ENCODE measurements around the gene RBPJ.

RBPJ gene

GRCh38 chr4:26367811-26368210 is 47.0 kb downstream of the RBPJ start:
- Histone ChIP-seq H3K4me1 (ENCODE audit: insufficient read depth, poor library complexity, severe bottlenecking) (peaks cover 21% of the 10 kb centered on the region), H3K27ac (ENCODE audit: poor library complexity, severe bottlenecking) (no peak overlapping the region), H3K27me3 (ENCODE audit: insufficient read depth, poor library complexity, severe bottlenecking) (no peaks in the 10 kb centered on the region), H3K36me3 (ENCODE audit: low read depth) (peaks cover 8% of the 10 kb centered on the region; the same call in 1 of the 2 replicates), H3K9me3 (ENCODE audit: severe bottlenecking) (no peaks in the 10 kb centered on the region), H3K4me3 (ENCODE audit: severe bottlenecking) (no peak overlapping the region)
- DNase-seq (ENCODE audit: low spot score) (no peak), ATAC-seq (ENCODE audit: low read depth) (no peak)
- TF ChIP-seq CTCF (IDR thresholded peaks at IDR 0.05; ENCODE audit: poor library complexity, severe bottlenecking) = no peak

GRCh38 chr4:26368685-26369084 is 47.9 kb downstream of the RBPJ start:
- H3K4me1 ChIP-seq (ENCODE audit: insufficient read depth, poor library complexity, severe bottlenecking) = peaks cover 22% of the 10 kb centered on the region
- no peaks in the 10 kb centered on the region for H3K27me3 ChIP-seq (ENCODE audit: insufficient read depth, poor library complexity, severe bottlenecking)
- H3K4me3 ChIP-seq (ENCODE audit: severe bottlenecking) = no peak overlapping the region
- TF ChIP-seq CTCF (IDR thresholded peaks at IDR 0.05; ENCODE audit: poor library complexity, severe bottlenecking) = no peak
- no peak overlapping the region for H3K27ac ChIP-seq (ENCODE audit: poor library complexity, severe bottlenecking)
- peaks cover 8% of the 10 kb centered on the region; the same call in 1 of the 2 replicates for H3K36me3 ChIP-seq (ENCODE audit: low read depth)
- ATAC-seq (ENCODE audit: low read depth) (no peak), DNase-seq (ENCODE audit: low spot score) (no peak)
- no peaks in the 10 kb centered on the region for H3K9me3 ChIP-seq (ENCODE audit: severe bottlenecking)

GRCh38 chr4:26369132-26369531 is 48.3 kb downstream of the RBPJ start:
- DNase-seq (ENCODE audit: low spot score) (no peak), ATAC-seq (ENCODE audit: low read depth) (no peak)
- Histone ChIP-seq H3K9me3 (ENCODE audit: severe bottlenecking) (no peaks in the 10 kb centered on the region), H3K36me3 (ENCODE audit: low read depth) (peaks cover 6% of the 10 kb centered on the region; the same call in 1 of the 2 replicates), H3K4me3 (ENCODE audit: severe bottlenecking) (no peak overlapping the region), H3K27me3 (ENCODE audit: insufficient read depth, poor library complexity, severe bottlenecking) (no peaks in the 10 kb centered on the region), H3K27ac (ENCODE audit: poor library complexity, severe bottlenecking) (no peak overlapping the region), H3K4me1 (ENCODE audit: insufficient read depth, poor library complexity, severe bottlenecking) (peaks cover 22% of the 10 kb centered on the region)
- no peak for TF ChIP-seq CTCF (IDR thresholded peaks at IDR 0.05; ENCODE audit: poor library complexity, severe bottlenecking)

- Histone ChIP-seq H3K4me3 (ENCODE audit: severe bottlenecking) (no peak overlapping the region), H3K9me3 (ENCODE audit: severe bottlenecking) (no peaks in the 10 kb centered on the region), H3K36me3 (ENCODE audit: low read depth) (peaks cover 6% of the 10 kb centered on the region; the same call in 1 of the 2 replicates), H3K27ac (ENCODE audit: poor library complexity, severe bottlenecking) (no peak overlapping the region), H3K27me3 (ENCODE audit: insufficient read depth, poor library complexity, severe bottlenecking) (no peaks in the 10 kb centered on the region), H3K4me1 (ENCODE audit: insufficient read depth, poor library complexity, severe bottlenecking) (peaks cover 22% of the 10 kb centered on the region)
- no peak for TF ChIP-seq CTCF (IDR thresholded peaks at IDR 0.05; ENCODE audit: poor library complexity, severe bottlenecking)
- ATAC-seq (ENCODE audit: low read depth) (no peak), DNase-seq (ENCODE audit: low spot score) (no peak)
These were observed 48.8 kb downstream of the RBPJ start for GRCh38 chr4:26369581-26369980.

- no peak for TF ChIP-seq CTCF (IDR thresholded peaks at IDR 0.05; ENCODE audit: poor library complexity, severe bottlenecking)
- Histone ChIP-seq H3K4me1 (ENCODE audit: insufficient read depth, poor library complexity, severe bottlenecking) (peaks cover 22% of the 10 kb centered on the region), H3K4me3 (ENCODE audit: severe bottlenecking) (no peak overlapping the region), H3K27ac (ENCODE audit: poor library complexity, severe bottlenecking) (peak overlapping the region; percentile 3), H3K9me3 (ENCODE audit: severe bottlenecking) (no peaks in the 10 kb centered on the region), H3K27me3 (ENCODE audit: insufficient read depth, poor library complexity, severe bottlenecking) (no peaks in the 10 kb centered on the region), H3K36me3 (ENCODE audit: low read depth) (peaks cover 6% of the 10 kb centered on the region; the same call in 1 of the 2 replicates)
- ATAC-seq (ENCODE audit: low read depth) (no peak), DNase-seq (ENCODE audit: low spot score) (no peak)
These were observed 51.3 kb downstream of the RBPJ start for GRCh38 chr4:26372076-26372475.
